ENCODE results near the gene PMVK. TPM values are rescaled to one million over a fixed set of nuclear protein-coding genes. Genes with fewer than 3 reads are reported as not detected.
A peak's percentile ranks its signal among the peaks of the same experiment; 100 is the strongest.

The PMVK gene
- total RNA-seq, 1 donor from 2014 or later, result 26.7 TPM

GRCh38 chr1:154952664-154953063 is 16.1 kb upstream of the PMVK start:
- DNase-seq (ENCODE audit: low spot score), result no peak
- Mint-ChIP-seq H3K27ac (ENCODE audit: unreplicated experiment) (peak overlapping the region; percentile 68), H3K9me3 (ENCODE audit: unreplicated experiment) (no peaks in the 10 kb centered on the region), H3K36me3 (ENCODE audit: low read depth, unreplicated experiment) (peaks cover 29% of the 10 kb centered on the region), H3K4me1 (ENCODE audit: unreplicated experiment) (peaks cover 54% of the 10 kb centered on the region), H3K27me3 (ENCODE audit: unreplicated experiment) (peaks cover 35% of the 10 kb centered on the region), H3K4me3 (ENCODE audit: unreplicated experiment) (peak overlapping the region; percentile 70)
- TF ChIP-seq CTCF (IDR thresholded peaks at IDR 0.05; ENCODE audit: unreplicated experiment), result no peak

GRCh38 chr1:154951901-154952657 is 15.6 kb upstream of the PMVK start:
- DNase-seq (ENCODE audit: low spot score), result no peak
- no peak for TF ChIP-seq CTCF (IDR thresholded peaks at IDR 0.05; ENCODE audit: unreplicated experiment)
- Mint-ChIP-seq H3K4me3 (ENCODE audit: unreplicated experiment) (peak overlapping the region; percentile 70), H3K4me1 (ENCODE audit: unreplicated experiment) (peaks cover 49% of the 10 kb centered on the region), H3K27me3 (ENCODE audit: unreplicated experiment) (peaks cover 35% of the 10 kb centered on the region), H3K27ac (ENCODE audit: unreplicated experiment) (peak overlapping the region; percentile 68), H3K9me3 (ENCODE audit: unreplicated experiment) (no peaks in the 10 kb centered on the region), H3K36me3 (ENCODE audit: low read depth, unreplicated experiment) (peaks cover 29% of the 10 kb centered on the region)

DNA sequence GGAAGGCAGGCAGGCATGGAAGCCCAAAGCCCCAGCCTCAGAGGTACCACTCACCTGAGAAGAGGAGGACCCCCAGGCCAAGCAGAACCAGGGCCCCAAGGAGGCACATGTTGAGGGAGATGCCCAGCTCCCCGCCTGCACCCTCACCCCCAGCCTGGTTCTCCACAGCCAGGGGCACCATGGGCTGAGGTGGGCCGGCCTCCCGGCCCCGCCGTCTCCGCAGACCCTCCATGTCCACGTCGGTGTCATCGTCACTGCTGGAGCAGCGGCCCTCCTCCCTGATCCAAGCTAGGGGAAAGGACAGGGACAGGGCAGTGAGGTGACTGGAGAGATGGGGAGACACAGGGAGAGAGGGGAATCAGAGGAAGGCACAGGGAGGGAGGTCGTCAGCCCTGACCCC is 11.6 kb upstream of the PMVK start:
- Mint-ChIP-seq H3K4me1 (ENCODE audit: unreplicated experiment) (peaks cover 16% of the 10 kb centered on the region), H3K27ac (ENCODE audit: unreplicated experiment) (no peak overlapping the region), H3K9me3 (ENCODE audit: unreplicated experiment) (no peaks in the 10 kb centered on the region), H3K36me3 (ENCODE audit: low read depth, unreplicated experiment) (peaks cover 32% of the 10 kb centered on the region), H3K4me3 (ENCODE audit: unreplicated experiment) (no peak overlapping the region), H3K27me3 (ENCODE audit: unreplicated experiment) (peaks cover 15% of the 10 kb centered on the region)
- DNase-seq (ENCODE audit: low spot score), result no peak
- no peak for TF ChIP-seq CTCF (IDR thresholded peaks at IDR 0.05; ENCODE audit: unreplicated experiment)

DNA sequence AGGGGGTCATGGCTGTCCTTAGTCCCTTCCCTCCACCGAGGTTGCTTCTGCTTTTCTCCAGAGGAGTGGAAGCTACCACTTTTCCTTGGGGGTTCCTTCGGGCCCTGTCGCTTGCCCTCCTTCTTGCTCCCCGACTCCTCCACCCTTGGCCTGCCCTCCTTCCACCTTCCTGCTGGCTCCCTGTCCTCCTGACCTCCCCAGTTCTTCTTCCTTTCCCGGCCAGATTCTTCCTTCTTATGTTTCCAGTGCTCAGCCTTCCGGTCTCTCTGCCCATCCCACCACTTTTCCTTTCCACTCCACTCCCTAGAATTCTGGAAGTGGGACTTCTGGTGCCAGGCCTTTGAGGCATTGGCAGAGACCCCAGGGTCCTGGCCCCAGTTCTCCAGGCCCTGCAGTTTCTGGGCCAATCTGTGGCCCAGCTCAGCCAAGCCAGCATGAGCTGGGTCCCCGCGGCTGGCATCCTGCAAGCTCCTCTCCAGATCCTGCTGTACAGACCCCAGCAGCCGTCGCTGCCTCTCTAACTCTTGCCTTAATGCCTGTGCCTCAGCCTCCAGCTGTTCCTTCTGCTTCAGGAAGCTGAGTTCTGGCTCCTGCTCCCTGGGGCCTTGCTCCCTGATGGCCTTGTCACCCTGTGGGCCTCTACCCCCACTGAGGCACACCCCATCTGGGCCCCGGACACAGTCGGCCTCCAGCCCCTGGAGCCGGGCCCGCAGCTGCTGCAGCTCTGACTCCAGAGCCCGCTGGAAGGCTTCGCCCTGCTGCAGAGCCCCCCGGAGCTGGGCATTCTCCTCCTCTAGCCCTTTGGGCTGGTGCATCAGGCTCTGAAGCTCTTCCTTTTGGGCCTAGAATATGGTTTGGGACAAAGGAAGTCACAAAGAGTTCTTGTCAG is 9.7 kb upstream of the PMVK start:
- Mint-ChIP-seq H3K4me1 (ENCODE audit: unreplicated experiment) (peaks cover 14% of the 10 kb centered on the region), H3K9me3 (ENCODE audit: unreplicated experiment) (no peaks in the 10 kb centered on the region), H3K27me3 (ENCODE audit: unreplicated experiment) (peaks cover 8% of the 10 kb centered on the region), H3K36me3 (ENCODE audit: low read depth, unreplicated experiment) (peaks cover 23% of the 10 kb centered on the region), H3K4me3 (ENCODE audit: unreplicated experiment) (peak overlapping the region; percentile 60), H3K27ac (ENCODE audit: unreplicated experiment) (peak overlapping the region; percentile 72)
- TF ChIP-seq CTCF (IDR thresholded peaks at IDR 0.05; ENCODE audit: unreplicated experiment), result no peak
- DNase-seq (ENCODE audit: low spot score), result no peak

Measured in endothelial cell (in vitro differentiated cells).